IMR-90 (cell line): ENCODE results near the gene MBTPS1. TPM values are rescaled to one million over a fixed set of nuclear protein-coding genes. Genes with fewer than 3 reads are reported as not detected.
A peak's percentile ranks its signal among the peaks of the same experiment; 100 is the strongest.

Source experiments
- ATAC-seq: fragments of 200-7000 bp; cut with Tn5 transposase; 2 replicates; pipeline ENCODE4 v1.9.1; 2020; ENCODE audit warnings: low read depth, mild to moderate bottlenecking, moderate library complexity
- BruUV-seq: library from RNA; stranded (reverse); fragments of 400-500 nt; replicated peaks from 2 replicates; lab custom pipeline; 2021; lab: Mats Ljungman, UMichigan
- CTCF ChIA-PET: fragments of 300-600 bp; formaldehyde crosslinking; extraction: SDS; loops from one replicate; lab custom pipeline; 2021; ENCODE audit warnings: antibody characterized with exemption; lab: Yijun Ruan, JAX
- POLR2A ChIA-PET: fragments of 300-600 bp; sonication (Branson Sonifier 250); formaldehyde crosslinking; loops from one replicate; lab custom pipeline; 2022; ENCODE audit warnings: antibody characterized with exemption; ENCODE audit not compliant: unreplicated experiment; lab: Charles Lee
- DNase-seq: peaks from one replicate; pipeline ENCODE4 v3.0.0; 2013
- H2AFZ ChIP-seq: replicated peaks from 2 replicates; pipeline ENCODE3; 2013; ENCODE audit warnings: low read length, mild to moderate bottlenecking; ENCODE audit not compliant: poor library complexity
- H2AK5ac ChIP-seq: 2 replicates; pipeline ENCODE4 v1.6.1; 2013; ENCODE audit warnings: low read depth, low read length, inconsistent platforms
- H2AK9ac ChIP-seq: replicated peaks from 2 replicates; pipeline ENCODE3; 2013; ENCODE audit warnings: mild to moderate bottlenecking, low read depth, low read length, moderate library complexity; ENCODE audit not compliant: poor library complexity
- H2BK120ac ChIP-seq: 2 replicates; pipeline ENCODE4 v1.6.1; 2013; ENCODE audit warnings: low read depth, low read length, inconsistent platforms
- H2BK15ac ChIP-seq: 3 replicates; pipeline ENCODE4 v1.6.1; 2013; ENCODE audit warnings: low read depth, low read length, inconsistent platforms
- H2BK20ac ChIP-seq: 2 replicates; pipeline ENCODE4 v1.6.1; 2013; ENCODE audit warnings: low read depth, mild to moderate bottlenecking, inconsistent platforms, low read length, moderate library complexity
- H2BK5ac ChIP-seq: 2 replicates; pipeline ENCODE4 v1.6.1; 2013; ENCODE audit warnings: mild to moderate bottlenecking, low read depth, low read length, inconsistent platforms; ENCODE audit not compliant: poor library complexity, severe bottlenecking
- H3K14ac ChIP-seq: replicated peaks from 2 replicates; pipeline ENCODE4 v1.6.1; 2013; ENCODE audit warnings: low read depth, low read length, inconsistent platforms
- H3K18ac ChIP-seq: 2 replicates; pipeline ENCODE4 v1.6.1; 2013; ENCODE audit warnings: low read depth, low read length, control low read depth
- H3K23ac ChIP-seq: 2 replicates; pipeline ENCODE4 v1.6.1; 2013; ENCODE audit warnings: low read depth, low read length, inconsistent platforms
- H3K27ac ChIP-seq: 2 replicates; pipeline ENCODE4 v1.5.1; 2013; ENCODE audit warnings: mild to moderate bottlenecking, control low read depth, low read length; ENCODE audit not compliant: insufficient read depth
- H3K27me3 ChIP-seq: 2 replicates; pipeline ENCODE4 v1.6.1; 2013; ENCODE audit warnings: low read length; ENCODE audit not compliant: control insufficient read depth, insufficient read depth
- H3K36me3 ChIP-seq: 2 replicates; pipeline ENCODE4 v1.6.1; 2013; ENCODE audit warnings: low read length, mixed read lengths; ENCODE audit not compliant: control insufficient read depth, insufficient read depth
- H3K4ac ChIP-seq: 2 replicates; pipeline ENCODE4 v1.6.1; 2013; ENCODE audit warnings: low read depth, low read length, inconsistent platforms
- H3K4me1 ChIP-seq: 2 replicates; pipeline ENCODE4 v1.6.1; 2013; ENCODE audit warnings: low read length, mixed read lengths; ENCODE audit not compliant: control insufficient read depth, insufficient read depth
- H3K4me2 ChIP-seq: 2 replicates; pipeline ENCODE4 v1.6.1; 2013; ENCODE audit warnings: low read depth, mild to moderate bottlenecking, control low read depth, low read length, moderate library complexity
- H3K4me3 ChIP-seq: 2 replicates; pipeline ENCODE4 v1.5.1; 2013; ENCODE audit warnings: low read depth, mild to moderate bottlenecking, control low read depth, low read length, moderate library complexity; ENCODE audit not compliant: insufficient read depth
- H3K56ac ChIP-seq: 2 replicates; pipeline ENCODE4 v1.6.1; 2013; ENCODE audit warnings: low read length, inconsistent platforms; ENCODE audit not compliant: insufficient read depth; ENCODE audit errors: extremely low read depth
- H3K79me1 ChIP-seq, 2 experiments: 2 replicates each; pipeline ENCODE4 v1.6.1; 2013; ENCODE audit warnings: low read length in 2 of 2, inconsistent platforms in 1 of 2, low read depth in 1 of 2
- H3K9ac ChIP-seq: 2 replicates; pipeline ENCODE4 v1.6.1; 2013; ENCODE audit warnings: low read depth, low read length, control low read depth
- H3K9me1 ChIP-seq: 2 replicates; pipeline ENCODE4 v1.6.1; 2013; ENCODE audit warnings: low read length, inconsistent platforms; ENCODE audit not compliant: insufficient read depth
- H3K9me3 ChIP-seq: 2 replicates; pipeline ENCODE4 v1.6.1; 2013; ENCODE audit warnings: low read length; ENCODE audit not compliant: control insufficient read depth, insufficient read depth
- H4K20me1 ChIP-seq: 2 replicates; pipeline ENCODE4 v1.6.1; 2013; ENCODE audit warnings: low read length, inconsistent platforms; ENCODE audit not compliant: insufficient read depth
- H4K5ac ChIP-seq: 2 replicates; pipeline ENCODE4 v1.6.1; 2013; ENCODE audit warnings: mild to moderate bottlenecking, low read depth, low read length, control low read depth
- H4K8ac ChIP-seq, 2 experiments: 2 replicates each; pipeline ENCODE4 v1.6.1; 2013; ENCODE audit warnings: low read depth in 2 of 2, low read length in 2 of 2, control low read depth in 1 of 2, inconsistent platforms in 1 of 2
- H4K91ac ChIP-seq: 2 replicates; pipeline ENCODE4 v1.6.1; 2013; ENCODE audit warnings: low read depth, low read length, inconsistent platforms; ENCODE audit not compliant: insufficient read depth
- CHD1 ChIP-seq: IDR thresholded peaks from 2 replicates; pipeline ENCODE4 v1.6.1; 2012; ENCODE audit warnings: low read depth, low read length, improper control_type of control experiment
- MAFK ChIP-seq: IDR thresholded peaks from 2 replicates; pipeline ENCODE4 v1.6.1; 2012; ENCODE audit warnings: low read depth, low read length, improper control_type of control experiment
- NFE2L2 ChIP-seq: fragments of 150-350 bp; IDR thresholded peaks from 2 replicates; pipeline ENCODE4 v1.6.1; 2016; ENCODE audit warnings: low read depth, mild to moderate bottlenecking, low read length
- POLR2A ChIP-seq: IDR thresholded peaks from 2 replicates; pipeline ENCODE4 v1.6.1; 2012; ENCODE audit warnings: mild to moderate bottlenecking, low read depth, low read length
- RAD21 ChIP-seq: IDR thresholded peaks from 2 replicates; pipeline ENCODE4 v1.6.1; 2012; ENCODE audit warnings: low read length, improper control_type of control experiment
- RFX5 ChIP-seq: IDR thresholded peaks from 2 replicates; pipeline ENCODE4 v1.8.0; 2012; ENCODE audit warnings: low read depth, mild to moderate bottlenecking, low read length, moderate library complexity
- WGBS, 2 experiments: methylation state at CpG; one replicate each; pipeline versions ENCODE4 v1.1.5 to v1.1.7; 2013; ENCODE audit warnings: missing lambda C conversion rate in 2 of 2; ENCODE audit not compliant: insufficient read length in 1 of 2; ENCODE audit errors: extremely low coverage in 2 of 2; 5-methylcytosine and 5-hydroxymethylcytosine counted together
- dilution Hi-C: fragments of 300-500 bp; cut with HindIII; formaldehyde crosslinking; loops from one replicate; pipeline ENCODE4 v1.14.3; 2018; ENCODE audit warnings: low sequenced_read_pairs; ENCODE audit not compliant: unreplicated experiment
- in situ Hi-C: fragments of 300-500 bp; cut with MboI; formaldehyde crosslinking; loops from 3 replicates; pipeline ENCODE4 v1.14.3; 2019; ENCODE audit warnings: low sequenced_read_pairs, inconsistent platforms, mixed read lengths
- intact Hi-C: fragments of 100-400 bp; cut with micrococcal nuclease; formaldehyde crosslinking; loops from 2 replicates; pipeline ENCODE4 v1.10.0; 2022
- polyA plus RNA-seq, 3 experiments: library from polyadenylated mRNA; depleted of rRNA; stranded (reverse); fragments of >200 nt; gene quantifications; 2 replicates each; pipeline ENCODE4 v1.2.3, GENCODE V29; 2012; ENCODE audit warnings: low replicate concordance in 1 of 3
- total RNA-seq: library from RNA; depleted of rRNA; stranded (reverse); fragments of >200 nt; gene quantifications from 2 replicates; pipeline ENCODE4 v1.2.3, GENCODE V29; 2012
- TF ChIP-seq, protein P1 (sequence below): fragments of 150-350 bp; IDR thresholded peaks from 2 replicates; pipeline ENCODE4 v1.6.1; 2017; ENCODE audit warnings: mild to moderate bottlenecking, antibody characterized with exemption, low read length, low read depth

Gene MBTPS1
- total and polyA plus RNA-seq, 2 of the 4 experiments (the other 2 are of a cell fraction): 59.0 to 70.4 TPM

DNA sequence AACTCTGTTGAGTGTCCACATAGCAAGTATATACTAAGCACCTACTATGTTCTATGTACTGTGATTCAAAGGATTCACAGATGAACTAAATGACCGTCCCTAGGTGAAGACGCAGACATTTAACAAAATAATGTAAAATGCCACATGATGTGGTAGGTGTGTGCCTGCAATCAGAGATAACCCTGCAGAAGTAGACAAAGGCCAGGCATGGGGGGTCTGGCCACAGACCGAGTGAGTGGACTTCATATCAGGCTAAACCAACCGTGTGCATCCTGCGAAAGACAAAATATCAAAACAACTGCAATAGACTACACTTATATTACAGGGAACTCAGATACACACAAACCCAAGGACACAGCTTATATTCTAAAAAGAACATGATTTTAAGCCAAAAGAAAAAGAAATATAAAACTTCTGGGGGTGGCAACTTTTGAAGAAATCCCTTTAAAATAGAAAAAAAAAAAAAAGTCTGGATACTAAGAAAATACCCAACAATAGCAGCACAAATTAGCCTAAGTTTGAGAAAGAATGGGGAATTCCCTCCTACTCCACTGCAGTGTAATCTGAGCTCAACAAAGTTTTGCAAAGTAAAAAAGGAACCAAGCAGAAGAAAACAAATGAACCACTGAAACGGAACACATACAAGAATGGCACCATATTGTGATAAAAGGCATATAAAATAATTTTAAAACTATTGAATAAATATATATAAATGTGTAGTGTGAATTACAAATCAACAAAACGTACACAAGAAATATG lies 16.0 kb upstream of the MBTPS1 start:
- no TSS peak for BruUV-seq
- Histone ChIP-seq H3K14ac (no peak overlapping the region), H4K20me1 (peaks cover 10% of the 10 kb centered on the region; the same call in 1 of the 2 replicates)

More for the DNA sequence above, 16.0 kb upstream of the MBTPS1 start:
- dilution Hi-C loops: no loop called here
- WGBS, 2 experiments: no CpG with 5 or more reads among the region's 7 CpGs
- peaks cover 4% of the 10 kb centered on the region; the same call in 1 of the 2 replicates for H3K9me1 ChIP-seq
- no peak overlapping the region for H4K8ac ChIP-seq
- H3K4ac ChIP-seq: no peak overlapping the region
- H3K27ac ChIP-seq: no peak overlapping the region
- H3K36me3 ChIP-seq: peaks cover 8% of the 10 kb centered on the region
- no peak overlapping the region for H3K23ac ChIP-seq
- DNase-seq (peak; percentile 21), ATAC-seq (no peak)
- H2AK5ac ChIP-seq: no peak overlapping the region
- no peak overlapping the region for H4K5ac ChIP-seq
- H3K18ac ChIP-seq: no peak overlapping the region
- H2BK120ac ChIP-seq: no peak overlapping the region
- H3K9me3 ChIP-seq: no peaks in the 10 kb centered on the region
- H2BK20ac ChIP-seq: no peak overlapping the region
- H2BK5ac ChIP-seq: no peak overlapping the region
- POLR2A ChIA-PET: no interaction called here
- H3K27me3 ChIP-seq: no peaks in the 10 kb centered on the region
- CTCF ChIA-PET: interaction anchor here (1.3 kb wide), 1 partner anchor 54 kb away, joined by 4 read pairs; the partner anchor contains the start of gene TAF1C
- intact Hi-C loops: no loop called here
- H2AK9ac ChIP-seq: no peak overlapping the region
- peaks cover 12% of the 10 kb centered on the region for H3K4me1 ChIP-seq
- peaks cover 11 to 33% of the 10 kb centered on the region in 2 experiments; a peak in 3 of 4 replicates for H3K79me1 ChIP-seq
- H2BK15ac ChIP-seq: no peak overlapping the region
- in situ Hi-C loops: no loop called here
- H3K56ac ChIP-seq: no peak overlapping the region
- H3K4me3 ChIP-seq: no peak overlapping the region
- H4K91ac ChIP-seq: no peak overlapping the region
- no peak overlapping the region for H3K4me2 ChIP-seq
- no peak for TF ChIP-seq NFE2L2
- TF ChIP-seq, protein P1, sequence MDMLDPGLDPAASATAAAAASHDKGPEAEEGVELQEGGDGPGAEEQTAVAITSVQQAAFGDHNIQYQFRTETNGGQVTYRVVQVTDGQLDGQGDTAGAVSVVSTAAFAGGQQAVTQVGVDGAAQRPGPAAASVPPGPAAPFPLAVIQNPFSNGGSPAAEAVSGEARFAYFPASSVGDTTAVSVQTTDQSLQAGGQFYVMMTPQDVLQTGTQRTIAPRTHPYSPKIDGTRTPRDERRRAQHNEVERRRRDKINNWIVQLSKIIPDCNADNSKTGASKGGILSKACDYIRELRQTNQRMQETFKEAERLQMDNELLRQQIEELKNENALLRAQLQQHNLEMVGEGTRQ: no peak
- no peak for TF ChIP-seq MAFK
- TF ChIP-seq CHD1: no peak
- TF ChIP-seq RFX5: no peak
- no peak for TF ChIP-seq RAD21
- TF ChIP-seq POLR2A: no peak
- no peak overlapping the region for H3K9ac ChIP-seq
- no peak overlapping the region for H2AFZ ChIP-seq
